Activated CD8-positive, alpha-beta memory T cell treated with anti-CD3 and anti-CD28 coated beads, Interleukin-2, amount 50 U/mL, for 4 hours (primary cell): ENCODE data around the gene AKAP17A.

ENCODE experiments used
- DNase-seq: peaks from one replicate; pipeline ENCODE4 v3.0.0-alpha.2; 2020

AKAP17A gene

DNA sequence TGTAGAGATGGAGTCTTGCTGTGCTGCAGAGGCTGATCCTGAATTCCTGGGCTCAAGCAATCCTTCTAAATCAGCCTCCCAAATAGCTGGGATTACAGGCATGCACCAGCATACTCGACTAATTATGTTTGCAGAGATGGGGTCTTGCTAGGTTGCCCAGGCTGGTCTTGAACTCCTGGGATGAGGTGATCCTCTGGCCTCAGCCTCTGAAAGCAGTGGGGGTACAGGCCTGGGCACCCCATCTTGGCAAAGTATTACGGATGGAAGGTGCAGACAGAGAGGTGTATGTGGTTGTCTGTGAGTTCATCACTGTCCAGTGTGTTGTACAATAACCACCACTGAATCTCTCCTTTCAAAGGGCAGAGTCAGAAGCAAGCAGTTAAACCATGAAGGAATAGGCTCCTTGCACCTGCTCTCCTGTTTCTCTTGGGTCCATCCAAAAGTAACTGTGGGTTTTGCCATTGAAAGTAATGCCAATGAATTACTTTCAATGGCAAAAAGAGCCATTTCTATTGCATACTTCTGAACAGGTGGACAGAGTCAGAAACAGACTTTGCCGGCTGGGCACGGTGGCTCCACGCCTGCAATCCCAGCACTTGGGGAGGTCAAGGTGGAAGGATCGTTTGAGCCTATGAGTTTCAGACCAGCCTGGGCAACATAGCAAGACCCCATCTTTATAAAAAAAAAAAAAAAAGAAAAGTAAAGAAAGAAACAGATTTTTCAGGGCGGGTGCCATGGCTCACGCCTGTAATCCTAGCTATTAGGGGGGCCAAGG lies 7.0 kb upstream of the AKAP17A start:
- no peak for DNase-seq

DNA sequence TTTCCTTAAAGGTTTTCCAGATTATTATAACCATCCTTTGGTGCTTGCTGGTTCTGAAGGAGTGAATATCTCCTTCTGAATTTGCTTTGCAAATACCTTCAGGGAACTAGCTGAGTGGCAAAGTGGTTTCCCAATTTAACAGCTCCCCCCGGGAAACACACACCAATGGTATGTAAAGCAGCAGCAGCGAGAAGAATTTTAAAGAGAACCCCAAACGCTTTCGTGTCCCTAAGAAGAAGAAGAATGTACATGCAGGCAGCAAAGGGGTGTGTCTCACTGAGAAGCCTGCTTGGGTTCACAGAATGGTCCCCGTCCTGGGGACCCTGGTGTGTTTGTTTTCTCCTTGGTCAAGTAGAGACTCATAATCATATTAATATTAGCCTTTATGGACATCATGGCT lies 4.2 kb upstream of the AKAP17A start:
- DNase-seq: no peak

GRCh38 chrX:1589356-1590130 lies 1.9 kb upstream of the AKAP17A start:
- no peak for DNase-seq

- DNase-seq: no peak
Observed at GRCh38 chrX:1591863-1592469, 562 bp downstream of the AKAP17A start.

DNA sequence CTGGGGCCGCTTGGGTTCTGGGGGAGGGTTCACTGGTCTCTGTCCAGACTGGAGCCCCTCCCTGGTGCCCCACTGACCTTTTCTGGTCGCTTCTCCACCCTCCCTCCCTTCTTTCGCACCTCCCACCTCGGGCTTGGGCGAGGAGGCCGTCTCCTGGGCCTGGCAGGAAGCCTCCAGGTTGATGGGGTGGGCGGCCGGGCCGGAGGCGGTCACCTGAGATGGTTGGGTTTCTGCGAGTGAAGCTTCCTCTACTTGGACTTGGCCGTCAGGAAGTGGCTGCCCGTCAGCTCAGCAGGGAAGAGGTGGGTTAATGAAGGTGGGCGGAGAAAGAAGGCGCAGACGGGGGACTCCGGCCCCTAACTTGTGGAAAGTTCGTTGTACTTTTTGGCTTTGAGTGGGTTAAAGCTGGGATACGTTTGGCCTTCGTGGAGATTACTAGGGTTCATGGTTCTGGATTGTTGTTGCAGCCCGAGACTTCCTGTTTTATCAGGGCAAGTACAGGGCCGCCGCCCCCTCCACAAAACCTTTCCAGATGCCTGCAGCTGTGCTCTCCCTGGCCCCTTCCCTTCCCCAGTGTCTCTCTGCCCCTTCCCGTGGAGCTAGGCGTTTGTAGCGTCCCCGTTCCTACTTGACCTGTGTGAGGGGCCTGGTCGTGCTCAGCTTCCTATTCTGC lies 1.2 kb downstream of the AKAP17A start:
- no peak for DNase-seq

- DNase-seq: no peak
Observed at GRCh38 chrX:1593286-1594271, 2.2 kb downstream of the AKAP17A start.

GRCh38 chrX:1595711-1596060 lies 4.3 kb downstream of the AKAP17A start:
- peak; percentile 9 for DNase-seq

GRCh38 chrX:1596676-1597344 lies 5.4 kb downstream of the AKAP17A start:
- peak; percentile 1 for DNase-seq

- DNase-seq: peak; percentile 11
Observed at GRCh38 chrX:1597345-1598020, 6.1 kb downstream of the AKAP17A start.

DNA sequence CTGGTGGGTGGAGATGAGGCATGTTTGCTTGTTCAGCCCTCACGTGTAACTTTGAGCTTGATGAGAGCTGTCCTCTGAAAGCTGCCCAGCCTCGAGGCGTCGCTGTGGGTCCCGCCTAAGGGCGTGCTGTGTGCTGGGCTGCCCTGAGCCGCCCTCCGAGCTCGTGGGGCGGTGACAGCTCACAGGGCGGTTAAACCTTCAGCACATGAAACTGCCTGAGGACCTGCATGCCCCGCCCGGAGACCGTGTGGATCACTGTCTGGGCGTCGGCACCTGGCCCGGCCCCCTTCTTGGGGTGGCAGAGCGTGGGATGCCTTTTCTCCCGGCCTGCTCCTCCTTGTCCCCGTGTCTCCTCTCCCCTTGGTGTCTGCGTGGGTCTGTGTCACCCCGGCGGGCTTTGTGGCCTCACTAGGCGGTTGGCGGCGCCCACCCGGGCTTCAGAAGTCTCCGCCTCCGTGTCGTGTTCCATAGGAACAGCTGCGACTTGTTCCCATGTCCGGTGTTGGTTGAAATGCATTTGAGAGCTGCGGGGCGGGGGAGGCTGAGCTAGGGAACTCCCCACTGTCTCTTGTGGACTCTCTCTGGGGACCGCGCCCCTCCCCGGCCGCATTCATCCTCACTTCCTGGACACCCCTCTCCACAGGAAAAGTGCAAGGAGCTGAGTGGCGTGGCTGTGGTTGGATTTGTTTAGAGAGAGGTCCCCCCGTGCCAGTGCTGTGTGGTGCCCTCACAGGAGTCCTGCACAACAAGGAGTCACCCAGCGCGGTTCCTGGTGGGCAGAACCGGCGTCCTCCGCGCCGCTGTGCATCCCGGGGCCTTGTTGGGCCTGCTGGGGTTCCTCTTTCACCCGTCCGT lies 6.8 kb downstream of the AKAP17A start:
- no peak for DNase-seq

GRCh38 chrX:1598876-1599790 lies 7.7 kb downstream of the AKAP17A start:
- DNase-seq: peak; percentile 13

DNA sequence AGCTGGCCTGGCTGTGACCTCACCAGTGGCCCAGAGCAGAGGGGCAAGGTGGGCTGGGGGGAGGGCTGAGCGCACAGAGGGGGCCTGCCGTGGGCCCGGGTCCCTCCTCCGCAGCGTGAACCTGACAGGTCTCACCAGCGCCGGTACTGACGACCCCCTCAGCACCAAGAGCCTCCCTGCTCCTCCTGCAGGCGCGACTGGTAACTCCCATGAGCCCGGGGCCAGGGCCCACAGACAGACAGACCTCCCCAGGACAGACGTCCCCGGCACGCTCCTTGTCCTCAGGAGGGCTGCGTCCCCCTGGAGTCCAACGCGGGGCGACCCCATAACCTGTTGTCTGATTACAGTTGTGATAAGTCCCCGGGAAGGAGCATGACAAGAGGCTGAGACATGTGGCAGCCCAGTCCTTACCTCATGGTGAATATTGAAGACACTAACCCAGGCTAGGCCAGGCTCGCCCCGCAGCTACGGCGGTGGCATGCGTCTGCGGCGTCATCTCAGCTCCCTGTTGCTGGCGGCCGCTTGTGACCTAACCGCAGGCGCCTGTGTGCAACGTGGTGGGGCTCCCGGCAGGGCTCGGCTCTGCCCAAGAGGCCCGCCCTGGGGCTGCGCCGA lies 8.5 kb downstream of the AKAP17A start:
- DNase-seq: peak; percentile 11

- peak; percentile 14 for DNase-seq
Observed at GRCh38 chrX:1600406-1601050, 9.1 kb downstream of the AKAP17A start.

- peak; percentile 13 for DNase-seq
Observed at GRCh38 chrX:1601051-1601767, 9.8 kb downstream of the AKAP17A start.

DNA sequence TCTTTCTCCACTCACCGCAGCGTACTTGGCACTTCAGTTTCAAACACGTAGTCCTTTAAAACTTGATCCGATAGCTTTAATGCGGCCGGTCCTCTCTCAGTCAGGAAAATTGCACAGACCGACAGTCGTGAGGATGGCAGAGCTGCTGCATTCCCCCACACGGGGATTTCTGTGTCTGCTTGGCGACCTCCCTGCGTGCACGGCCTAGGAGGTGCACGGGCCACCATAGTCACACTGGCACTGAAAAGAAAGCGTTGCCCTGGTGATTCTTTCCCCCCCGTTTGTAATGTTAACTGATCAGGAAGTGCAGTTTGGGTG lies 10.3 kb downstream of the AKAP17A start:
- DNase-seq: peak; percentile 6

GRCh38 chrX:1602299-1602698 lies 10.9 kb downstream of the AKAP17A start:
- no peak for DNase-seq

DNA sequence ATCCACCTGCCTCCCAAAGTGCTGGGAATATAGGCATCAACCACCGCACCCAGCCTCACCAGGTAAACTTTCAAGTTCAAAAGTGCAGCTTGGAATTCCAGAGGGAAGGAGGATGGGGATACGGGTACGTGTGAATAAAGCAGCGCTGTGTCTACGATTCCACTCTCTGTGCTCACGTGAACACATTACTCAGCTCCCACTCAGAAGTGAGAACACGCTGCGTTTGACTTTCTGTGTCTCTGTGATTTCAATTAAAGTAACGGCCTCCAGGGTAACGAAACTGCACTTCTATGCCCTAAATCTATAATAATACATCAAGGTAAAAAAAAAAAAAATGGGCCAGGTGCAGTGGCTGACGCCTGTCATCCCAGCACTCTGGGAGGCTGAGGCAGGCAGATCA lies 15.1 kb downstream of the AKAP17A start:
- no peak for DNase-seq
